Activated naive CD4-positive, alpha-beta T cell treated with anti-CD3 and anti-CD28 coated beads, Interleukin-2, amount 50 U/mL, for 24 hours (primary cell): ENCODE data around the gene OAS1.
"Not testable (repeated sequence)": the region's sequence is repeated elsewhere in the genome, so short reads cannot be mapped to it uniquely, and the experiment has no call there.

Experiments
- H3K27ac Mint-ChIP-seq: one replicate; pipeline ENCODE4 v1.8.0; 2021; ENCODE audit warnings: mild to moderate bottlenecking, mixed read lengths
- H3K27me3 Mint-ChIP-seq: one replicate; pipeline ENCODE4 v1.8.0; 2021; ENCODE audit warnings: mixed read lengths
- H3K36me3 Mint-ChIP-seq: one replicate; pipeline ENCODE4 v1.8.0; 2021; ENCODE audit warnings: mixed read lengths
- H3K4me1 Mint-ChIP-seq: one replicate; pipeline ENCODE4 v1.8.0; 2021; ENCODE audit warnings: mixed read lengths
- H3K4me3 Mint-ChIP-seq: one replicate; pipeline ENCODE4 v1.8.0; 2021; ENCODE audit warnings: mild to moderate bottlenecking, mixed read lengths
- H3K9me3 Mint-ChIP-seq: one replicate; pipeline ENCODE4 v1.8.0; 2021; ENCODE audit warnings: mixed read lengths

OAS1 gene

GRCh38 chr12:112916270-112916669, 9.5 kb downstream of the OAS1 start:
- no peaks in the 10 kb centered on the region for H3K27me3 Mint-ChIP-seq
- peaks cover 33% of the 10 kb centered on the region for H3K4me1 Mint-ChIP-seq
- peaks cover 46% of the 10 kb centered on the region for H3K36me3 Mint-ChIP-seq
- peaks cover 9% of the 10 kb centered on the region for H3K9me3 Mint-ChIP-seq
- H3K4me3 Mint-ChIP-seq = no peak overlapping the region
- no peak overlapping the region for H3K27ac Mint-ChIP-seq

GRCh38 chr12:112919121-112919520, 12.4 kb downstream of the OAS1 start:
- Mint-ChIP-seq H3K9me3 (no peaks in the 10 kb centered on the region), H3K36me3 (peaks cover 28% of the 10 kb centered on the region), H3K27ac (no peak overlapping the region)

GRCh38 chr12:112924986-112925385, 18.2 kb downstream of the OAS1 start:
- no peaks in the 10 kb centered on the region for H3K4me1 Mint-ChIP-seq
- H3K36me3 Mint-ChIP-seq = peaks cover 17% of the 10 kb centered on the region
- no peak overlapping the region for H3K27ac Mint-ChIP-seq

More at GRCh38 chr12:112919121-112919520, 12.4 kb downstream of the OAS1 start:
- no peaks in the 10 kb centered on the region for H3K27me3 Mint-ChIP-seq
- peaks cover 13% of the 10 kb centered on the region for H3K4me1 Mint-ChIP-seq
- H3K4me3 Mint-ChIP-seq = no peak overlapping the region

GRCh38 chr12:112926416-112927033, 19.8 kb downstream of the OAS1 start:
- not testable (repeated sequence) for H3K4me3 Mint-ChIP-seq, H3K4me1 Mint-ChIP-seq, H3K27me3 Mint-ChIP-seq, H3K9me3 Mint-ChIP-seq, H3K27ac Mint-ChIP-seq, H3K36me3 Mint-ChIP-seq

More at GRCh38 chr12:112924986-112925385, 18.2 kb downstream of the OAS1 start:
- Mint-ChIP-seq H3K9me3 (no peaks in the 10 kb centered on the region), H3K4me3 (no peak overlapping the region), H3K27me3 (no peaks in the 10 kb centered on the region)

GRCh38 chr12:112927475-112927874, 20.7 kb downstream of the OAS1 start:
- Mint-ChIP-seq H3K9me3 (no peaks in the 10 kb centered on the region), H3K27me3 (no peaks in the 10 kb centered on the region), H3K36me3 (peaks cover 8% of the 10 kb centered on the region), H3K4me3 (no peak overlapping the region), H3K4me1 (no peaks in the 10 kb centered on the region), H3K27ac (no peak overlapping the region)

- H3K36me3 Mint-ChIP-seq = peaks cover 7% of the 10 kb centered on the region
Observed at GRCh38 chr12:112927925-112928324, 21.2 kb downstream of the OAS1 start.

GRCh38 chr12:112928978-112929377, 22.2 kb downstream of the OAS1 start:
- H3K27ac Mint-ChIP-seq = no peak overlapping the region
- H3K27me3 Mint-ChIP-seq = no peaks in the 10 kb centered on the region
- peaks cover 7% of the 10 kb centered on the region for H3K36me3 Mint-ChIP-seq
- H3K4me1 Mint-ChIP-seq = no peaks in the 10 kb centered on the region
- H3K9me3 Mint-ChIP-seq = no peaks in the 10 kb centered on the region
- H3K4me3 Mint-ChIP-seq = no peak overlapping the region

More at GRCh38 chr12:112927925-112928324, 21.2 kb downstream of the OAS1 start:
- H3K9me3 Mint-ChIP-seq = no peaks in the 10 kb centered on the region
- H3K27me3 Mint-ChIP-seq = no peaks in the 10 kb centered on the region
- H3K4me1 Mint-ChIP-seq = no peaks in the 10 kb centered on the region
- no peak overlapping the region for H3K27ac Mint-ChIP-seq
- no peak overlapping the region for H3K4me3 Mint-ChIP-seq

- H3K27ac Mint-ChIP-seq = no peak overlapping the region
- H3K4me1 Mint-ChIP-seq = peaks cover 3% of the 10 kb centered on the region
Observed at GRCh38 chr12:112929715-112930114, 23.0 kb downstream of the OAS1 start.

GRCh38 chr12:112930350-112930749, 23.6 kb downstream of the OAS1 start:
- no peaks in the 10 kb centered on the region for H3K9me3 Mint-ChIP-seq
- H3K4me3 Mint-ChIP-seq = no peak overlapping the region
- peaks cover 3% of the 10 kb centered on the region for H3K4me1 Mint-ChIP-seq
- H3K36me3 Mint-ChIP-seq = peaks cover 4% of the 10 kb centered on the region
- no peak overlapping the region for H3K27ac Mint-ChIP-seq
- no peaks in the 10 kb centered on the region for H3K27me3 Mint-ChIP-seq

More at GRCh38 chr12:112929715-112930114, 23.0 kb downstream of the OAS1 start:
- Mint-ChIP-seq H3K4me3 (no peak overlapping the region), H3K9me3 (no peaks in the 10 kb centered on the region), H3K36me3 (peaks cover 4% of the 10 kb centered on the region), H3K27me3 (no peaks in the 10 kb centered on the region)

- Mint-ChIP-seq H3K4me1 (peaks cover 14% of the 10 kb centered on the region), H3K9me3 (peaks cover 6% of the 10 kb centered on the region), H3K4me3 (no peak overlapping the region), H3K27me3 (no peaks in the 10 kb centered on the region), H3K27ac (no peak overlapping the region), H3K36me3 (peaks cover 2% of the 10 kb centered on the region)
Observed at GRCh38 chr12:112932485-112933128, 25.8 kb downstream of the OAS1 start.

- peaks cover 19% of the 10 kb centered on the region for H3K4me1 Mint-ChIP-seq
- no peaks in the 10 kb centered on the region for H3K27me3 Mint-ChIP-seq
- no peak overlapping the region for H3K4me3 Mint-ChIP-seq
- peaks cover 6% of the 10 kb centered on the region for H3K9me3 Mint-ChIP-seq
- H3K27ac Mint-ChIP-seq = no peak overlapping the region
- peaks cover 2% of the 10 kb centered on the region for H3K36me3 Mint-ChIP-seq
Observed at GRCh38 chr12:112933129-112933505, 26.4 kb downstream of the OAS1 start.

GRCh38 chr12:112936264-112936663, 29.5 kb downstream of the OAS1 start:
- Mint-ChIP-seq H3K4me1 (peaks cover 39% of the 10 kb centered on the region), H3K9me3 (peaks cover 6% of the 10 kb centered on the region), H3K36me3 (no peaks in the 10 kb centered on the region), H3K4me3 (no peak overlapping the region), H3K27me3 (no peaks in the 10 kb centered on the region), H3K27ac (peak overlapping the region; percentile 43)

- Mint-ChIP-seq H3K27me3 (no peaks in the 10 kb centered on the region), H3K27ac (peak overlapping the region; percentile 56), H3K9me3 (peaks cover 6% of the 10 kb centered on the region), H3K4me1 (peaks cover 39% of the 10 kb centered on the region), H3K4me3 (peak overlapping the region; percentile 34), H3K36me3 (no peaks in the 10 kb centered on the region)
Observed at GRCh38 chr12:112936927-112937326, 30.2 kb downstream of the OAS1 start.

- no peaks in the 10 kb centered on the region for H3K36me3 Mint-ChIP-seq
- peak within 1 kb of the TSS; percentile 95 for H3K27ac Mint-ChIP-seq
- peaks cover 39% of the 10 kb centered on the region for H3K4me1 Mint-ChIP-seq
- H3K4me3 Mint-ChIP-seq = peak within 1 kb of the TSS; percentile 91
- peaks cover 6% of the 10 kb centered on the region for H3K9me3 Mint-ChIP-seq
- H3K27me3 Mint-ChIP-seq = no peaks in the 10 kb centered on the region
Observed at GRCh38 chr12:112937741-112938719, 31.3 kb downstream of the OAS1 start, which contains the start of gene OAS3. Gene OAS3 (plus strand): TSS chr12:112938474. CDS start chr12:112938531, 57 bp downstream.

GRCh38 chr12:112938751-112939150, 32.0 kb downstream of the OAS1 start:
- H3K36me3 Mint-ChIP-seq = no peaks in the 10 kb centered on the region
- peaks cover 39% of the 10 kb centered on the region for H3K4me1 Mint-ChIP-seq
- no peaks in the 10 kb centered on the region for H3K27me3 Mint-ChIP-seq
- H3K4me3 Mint-ChIP-seq = peak overlapping the region; percentile 91
- peak overlapping the region; percentile 93 for H3K27ac Mint-ChIP-seq
- peaks cover 6% of the 10 kb centered on the region for H3K9me3 Mint-ChIP-seq
